ENCODE results near the gene MGAT5. TPM values are rescaled to one million over a fixed set of nuclear protein-coding genes. Genes with fewer than 3 reads are reported as not detected.
A peak's percentile ranks its signal among the peaks of the same experiment; 100 is the strongest.

Gene MGAT5
- total RNA-seq, 1 donor from 2014 or later = 98.7 TPM

DNA sequence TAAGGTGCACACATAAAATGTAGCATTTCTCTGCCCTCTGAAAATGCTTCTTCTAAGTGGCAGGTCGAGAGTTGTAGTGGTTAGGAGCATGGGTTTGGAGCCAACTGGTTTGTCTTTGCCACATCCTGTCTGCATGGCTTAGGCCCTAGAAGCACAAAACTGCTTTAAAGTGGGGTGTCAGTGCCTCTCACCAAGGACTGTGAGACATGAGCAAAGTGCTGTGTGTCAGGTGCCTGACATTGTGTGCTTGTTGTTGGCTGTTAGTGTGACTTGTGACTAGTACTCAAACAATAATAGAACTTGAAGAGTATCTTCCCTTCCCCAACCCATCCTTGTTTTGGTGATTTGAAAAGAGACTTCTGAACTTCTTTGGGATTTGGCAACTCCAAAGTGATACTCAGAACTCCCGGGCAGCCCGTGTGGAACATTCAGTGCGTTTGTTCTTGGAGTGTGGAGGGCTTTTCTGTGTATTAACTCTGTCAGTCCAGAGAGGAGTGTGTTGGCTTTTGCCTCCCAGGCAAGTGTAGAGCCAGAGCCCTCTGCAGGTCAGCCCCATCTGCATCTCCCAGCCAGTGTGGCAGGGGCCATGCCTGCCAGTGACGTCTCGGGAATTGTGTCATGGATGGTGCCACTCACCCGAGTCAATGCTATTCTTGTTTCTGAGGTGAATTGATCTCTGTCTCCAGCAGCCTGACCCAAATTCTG, 5.0 kb downstream of the MGAT5 start:
- Histone ChIP-seq H3K36me3 (peaks cover 7% of the 10 kb centered on the region), H3K4me3 (no peak overlapping the region), H3K4me1 (peaks cover 82% of the 10 kb centered on the region), H3K27me3 (ENCODE audit: low read depth) (no peaks in the 10 kb centered on the region), H3K27ac (replicated peaks) (peak overlapping the region; percentile 85), H3K9me3 (replicated peaks) (no peaks in the 10 kb centered on the region)
- TF ChIP-seq, protein P1, sequence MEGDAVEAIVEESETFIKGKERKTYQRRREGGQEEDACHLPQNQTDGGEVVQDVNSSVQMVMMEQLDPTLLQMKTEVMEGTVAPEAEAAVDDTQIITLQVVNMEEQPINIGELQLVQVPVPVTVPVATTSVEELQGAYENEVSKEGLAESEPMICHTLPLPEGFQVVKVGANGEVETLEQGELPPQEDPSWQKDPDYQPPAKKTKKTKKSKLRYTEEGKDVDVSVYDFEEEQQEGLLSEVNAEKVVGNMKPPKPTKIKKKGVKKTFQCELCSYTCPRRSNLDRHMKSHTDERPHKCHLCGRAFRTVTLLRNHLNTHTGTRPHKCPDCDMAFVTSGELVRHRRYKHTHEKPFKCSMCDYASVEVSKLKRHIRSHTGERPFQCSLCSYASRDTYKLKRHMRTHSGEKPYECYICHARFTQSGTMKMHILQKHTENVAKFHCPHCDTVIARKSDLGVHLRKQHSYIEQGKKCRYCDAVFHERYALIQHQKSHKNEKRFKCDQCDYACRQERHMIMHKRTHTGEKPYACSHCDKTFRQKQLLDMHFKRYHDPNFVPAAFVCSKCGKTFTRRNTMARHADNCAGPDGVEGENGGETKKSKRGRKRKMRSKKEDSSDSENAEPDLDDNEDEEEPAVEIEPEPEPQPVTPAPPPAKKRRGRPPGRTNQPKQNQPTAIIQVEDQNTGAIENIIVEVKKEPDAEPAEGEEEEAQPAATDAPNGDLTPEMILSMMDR (IDR thresholded peaks at IDR 0.05; ENCODE audit: borderline replicate concordance) = peak; percentile 43
- intact Hi-C loops (cut with micrococcal nuclease) = no loop called here
- peak; percentile 55 for DNase-seq

DNA sequence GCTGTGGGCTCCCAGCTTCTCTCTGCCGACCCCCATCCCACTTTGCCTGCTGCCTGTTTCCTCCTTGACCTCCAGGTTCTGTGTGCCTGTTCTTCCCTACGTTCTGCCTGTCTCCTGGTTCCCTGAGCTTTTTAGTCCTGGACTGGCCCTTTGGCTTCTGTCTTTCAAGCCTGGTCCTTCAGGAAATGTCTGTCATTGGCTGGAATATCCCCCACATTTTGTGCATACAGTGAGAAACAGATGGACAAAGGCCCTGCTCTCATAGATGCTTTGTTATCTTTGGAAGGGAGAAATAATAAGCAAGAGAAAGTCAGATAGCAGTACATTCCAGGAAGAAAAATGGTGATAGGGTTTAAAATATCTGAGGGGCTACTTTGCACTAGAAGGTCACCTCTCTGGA, 5.7 kb downstream of the MGAT5 start:
- no peak for DNase-seq
- H3K36me3 ChIP-seq = peaks cover 3% of the 10 kb centered on the region
- peaks cover 82% of the 10 kb centered on the region for H3K4me1 ChIP-seq
- no peak overlapping the region for H3K4me3 ChIP-seq
- no peaks in the 10 kb centered on the region for H3K9me3 ChIP-seq (replicated peaks)
- peak overlapping the region; percentile 85 for H3K27ac ChIP-seq (replicated peaks)
- TF ChIP-seq, protein P1 (IDR thresholded peaks at IDR 0.05; ENCODE audit: borderline replicate concordance) = no peak
- intact Hi-C loops (cut with micrococcal nuclease) = no loop called here
- H3K27me3 ChIP-seq (ENCODE audit: low read depth) = no peaks in the 10 kb centered on the region

DNA sequence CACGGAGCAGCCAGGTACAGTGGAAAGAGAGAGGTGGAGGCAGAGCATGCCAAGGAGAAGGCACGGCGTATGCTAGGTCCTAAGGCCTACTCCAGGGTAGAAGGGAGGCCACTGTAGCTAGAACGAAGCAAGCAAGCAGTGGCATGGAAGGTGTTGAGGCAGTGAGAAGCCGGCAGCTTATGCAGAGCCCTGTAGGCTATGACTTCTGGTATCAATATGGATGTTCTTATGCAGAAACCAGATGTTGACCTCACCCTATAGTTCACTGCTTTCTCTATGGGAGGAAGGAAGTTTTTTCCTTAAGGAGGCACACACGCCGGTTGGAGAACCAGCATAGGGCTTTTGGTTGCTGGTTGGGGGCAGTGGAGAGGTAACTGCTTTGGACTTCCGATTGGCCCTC, 6.1 kb downstream of the MGAT5 start:
- DNase-seq = no peak
- no peak overlapping the region for H3K4me3 ChIP-seq
- peak overlapping the region; percentile 85 for H3K27ac ChIP-seq (replicated peaks)
- no peaks in the 10 kb centered on the region for H3K9me3 ChIP-seq (replicated peaks)
- no peaks in the 10 kb centered on the region for H3K27me3 ChIP-seq (ENCODE audit: low read depth)
- intact Hi-C loops (cut with micrococcal nuclease) = no loop called here
- TF ChIP-seq, protein P1 (IDR thresholded peaks at IDR 0.05; ENCODE audit: borderline replicate concordance) = no peak
- H3K36me3 ChIP-seq = no peaks in the 10 kb centered on the region
- H3K4me1 ChIP-seq = peaks cover 79% of the 10 kb centered on the region

- Histone ChIP-seq H3K4me3 (no peak overlapping the region), H3K27me3 (ENCODE audit: low read depth) (no peaks in the 10 kb centered on the region), H3K4me1 (peaks cover 75% of the 10 kb centered on the region), H3K9me3 (replicated peaks) (no peaks in the 10 kb centered on the region), H3K27ac (replicated peaks) (peak overlapping the region; percentile 85), H3K36me3 (no peaks in the 10 kb centered on the region)
- intact Hi-C loops (cut with micrococcal nuclease) = no loop called here
- TF ChIP-seq, protein P1 (IDR thresholded peaks at IDR 0.05; ENCODE audit: borderline replicate concordance) = no peak
- DNase-seq = no peak
Measured at GRCh38 chr2:134260713-134261112, 6.8 kb downstream of the MGAT5 start.

DNA sequence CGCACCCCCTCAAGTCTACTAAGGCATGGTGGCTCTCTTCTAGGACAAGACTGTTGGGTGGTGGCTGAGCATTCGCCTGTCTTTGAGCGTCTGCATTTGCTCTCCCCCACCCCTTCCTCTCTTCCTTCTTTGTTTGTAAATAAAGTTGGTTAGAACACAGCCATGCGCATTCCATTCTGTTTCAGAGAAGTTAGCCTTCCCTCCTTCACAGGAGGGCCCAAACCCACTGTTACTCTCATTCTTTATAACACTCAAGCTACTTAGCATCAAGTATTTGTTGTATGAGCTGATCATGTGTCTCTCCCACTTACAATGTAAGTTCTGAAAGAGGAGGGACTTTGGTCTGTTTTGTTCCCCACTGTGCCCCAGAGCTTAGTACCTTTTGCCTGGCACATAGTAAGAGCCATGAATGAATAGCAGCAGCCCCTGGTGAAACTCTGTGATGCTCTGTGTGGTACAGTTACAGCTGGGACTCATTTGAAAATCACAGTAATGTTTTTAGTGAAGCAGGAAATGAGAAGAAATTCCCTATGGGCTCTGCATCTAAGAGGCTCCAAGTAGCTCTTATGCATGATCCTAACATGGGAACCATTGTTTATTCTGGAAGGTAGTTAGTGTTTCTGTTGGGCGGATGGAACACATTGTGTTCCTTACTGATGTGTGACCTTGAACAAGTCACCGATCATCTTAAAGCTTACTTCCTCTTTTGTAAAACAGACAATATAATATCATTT, 7.7 kb downstream of the MGAT5 start:
- peaks cover 76% of the 10 kb centered on the region for H3K4me1 ChIP-seq
- intact Hi-C loops (cut with micrococcal nuclease) = no loop called here
- no peak for DNase-seq
- H3K27me3 ChIP-seq (ENCODE audit: low read depth) = no peaks in the 10 kb centered on the region
- no peaks in the 10 kb centered on the region for H3K9me3 ChIP-seq (replicated peaks)
- H3K4me3 ChIP-seq = no peak overlapping the region
- peak overlapping the region; percentile 85 for H3K27ac ChIP-seq (replicated peaks)
- TF ChIP-seq, protein P1 (IDR thresholded peaks at IDR 0.05; ENCODE audit: borderline replicate concordance) = no peak
- no peaks in the 10 kb centered on the region for H3K36me3 ChIP-seq

Measured in left ventricle myocardium inferior (tissue), 1 donor.